Loucy (cell line): Measurements from ENCODE around the gene SLC22A8.

Experiments
- H2AFZ ChIP-seq: fragments of 200-600 bp; sonication (generic); 2 replicates; pipeline ENCODE4 v1.6.0; 2016; ENCODE audit warnings: antibody characterized with exemption, mild to moderate bottlenecking, low read length, moderate library complexity
- H3F3A ChIP-seq: fragments of 200-600 bp; 2 replicates; pipeline ENCODE4 v1.6.0; 2016; ENCODE audit warnings: antibody characterized with exemption, low read depth, mild to moderate bottlenecking
- H3K27me3 ChIP-seq: fragments of 200-600 bp; sonication (generic); 2 replicates; pipeline ENCODE4 v1.6.1; 2014; ENCODE audit warnings: low read length, mild to moderate bottlenecking; ENCODE audit not compliant: insufficient read depth, poor library complexity, severe bottlenecking
- H3K36me3 ChIP-seq: fragments of 200-600 bp; sonication (generic); 2 replicates; pipeline ENCODE4 v1.6.1; 2016; ENCODE audit warnings: low read length; ENCODE audit not compliant: insufficient read depth
- H3K4me1 ChIP-seq: fragments of 200-600 bp; sonication (generic); 2 replicates; pipeline ENCODE4 v1.5.1; 2014; ENCODE audit warnings: low read length, mild to moderate bottlenecking; ENCODE audit not compliant: insufficient read depth, poor library complexity, severe bottlenecking
- H3K4me2 ChIP-seq: fragments of 200-600 bp; sonication (generic); 2 replicates; pipeline ENCODE4 v1.6.0; 2014; ENCODE audit warnings: antibody characterized with exemption, low read length, low read depth, mild to moderate bottlenecking; ENCODE audit not compliant: poor library complexity, severe bottlenecking
- H3K4me3 ChIP-seq: fragments of 200-600 bp; sonication (generic); 2 replicates; pipeline ENCODE4 v1.5.1; 2014; ENCODE audit warnings: low read length, mild to moderate bottlenecking, mixed read lengths; ENCODE audit not compliant: poor library complexity, severe bottlenecking
- H3K79me2 ChIP-seq: fragments of 200-600 bp; sonication (generic); 2 replicates; pipeline ENCODE4 v1.6.1; 2014; ENCODE audit warnings: low read length; ENCODE audit not compliant: insufficient read depth
- H3K9ac ChIP-seq: fragments of 200-600 bp; sonication (generic); 2 replicates; pipeline ENCODE4 v1.6.0; 2014; ENCODE audit warnings: mild to moderate bottlenecking, low read depth, low read length, moderate library complexity; ENCODE audit not compliant: poor library complexity, severe bottlenecking
- H3K9me2 ChIP-seq: fragments of 200-600 bp; sonication (generic); replicated peaks from 2 replicates; pipeline ENCODE4 v1.6.1; 2016; ENCODE audit warnings: low read depth, low read length, mixed read lengths
- H3K9me3 ChIP-seq: fragments of 200-600 bp; sonication (generic); 2 replicates; pipeline ENCODE4 v1.6.1; 2014; ENCODE audit warnings: mild to moderate bottlenecking, antibody characterized with exemption, low read length, low read depth; ENCODE audit not compliant: insufficient read depth
- H4K20me1 ChIP-seq: fragments of 200-600 bp; sonication (generic); 2 replicates; pipeline ENCODE4 v1.6.0; 2014; ENCODE audit warnings: antibody characterized with exemption, low read length, mild to moderate bottlenecking; ENCODE audit not compliant: insufficient read depth, poor library complexity, severe bottlenecking
- CTCF ChIP-seq: fragments of 200-600 bp; sonication (generic); conservative IDR thresholded peaks from 2 replicates; pipeline ENCODE4 v1.5.1; 2014; ENCODE audit warnings: mild to moderate bottlenecking, antibody characterized with exemption, low read length
- EZH2phosphoT487 ChIP-seq: fragments of 200-600 bp; IDR thresholded peaks from 2 replicates; pipeline ENCODE4 v1.6.1; 2018; ENCODE audit warnings: antibody characterized with exemption, mild to moderate bottlenecking, moderate library complexity, borderline replicate concordance

The SLC22A8 gene

GRCh38 chr11:63020671-63021291 lies 5.1 kb upstream of the SLC22A8 start:
- no peaks in the 10 kb centered on the region for H3K9me3 ChIP-seq
- no peaks in the 10 kb centered on the region for H3F3A ChIP-seq
- H2AFZ ChIP-seq = no peak overlapping the region
- peak; percentile 70 for TF ChIP-seq CTCF
- no peak for TF ChIP-seq EZH2phosphoT487
- H3K36me3 ChIP-seq = no peaks in the 10 kb centered on the region
- no peak overlapping the region for H3K9ac ChIP-seq
- H3K4me1 ChIP-seq = peaks cover 4% of the 10 kb centered on the region
- no peak overlapping the region for H3K4me3 ChIP-seq
- no peaks in the 10 kb centered on the region for H3K27me3 ChIP-seq
- no peaks in the 10 kb centered on the region for H4K20me1 ChIP-seq
- no peaks in the 10 kb centered on the region for H3K9me2 ChIP-seq
- H3K4me2 ChIP-seq = no peak overlapping the region
- H3K79me2 ChIP-seq = no peaks in the 10 kb centered on the region

- Histone ChIP-seq H3K36me3 (no peaks in the 10 kb centered on the region), H4K20me1 (no peaks in the 10 kb centered on the region), H3K4me2 (no peak overlapping the region), H3F3A (no peaks in the 10 kb centered on the region), H3K9me2 (no peaks in the 10 kb centered on the region), H3K4me1 (peaks cover 4% of the 10 kb centered on the region), H3K4me3 (no peak overlapping the region), H2AFZ (no peak overlapping the region), H3K9ac (no peak overlapping the region), H3K27me3 (no peaks in the 10 kb centered on the region), H3K9me3 (no peaks in the 10 kb centered on the region), H3K79me2 (no peaks in the 10 kb centered on the region)
- TF ChIP-seq CTCF (no peak), EZH2phosphoT487 (no peak)
Observed at GRCh38 chr11:63019506-63019905, 3.9 kb upstream of the SLC22A8 start.

- Histone ChIP-seq H3K36me3 (no peaks in the 10 kb centered on the region), H3F3A (no peaks in the 10 kb centered on the region), H3K4me3 (no peak overlapping the region), H3K9me2 (no peaks in the 10 kb centered on the region), H2AFZ (no peak overlapping the region), H3K9ac (no peak overlapping the region), H3K4me1 (no peaks in the 10 kb centered on the region), H3K79me2 (no peaks in the 10 kb centered on the region), H3K4me2 (no peak overlapping the region), H3K9me3 (no peaks in the 10 kb centered on the region), H4K20me1 (no peaks in the 10 kb centered on the region), H3K27me3 (no peaks in the 10 kb centered on the region)
- TF ChIP-seq CTCF (no peak), EZH2phosphoT487 (no peak)
Observed at GRCh38 chr11:63017306-63017974, 1.8 kb upstream of the SLC22A8 start.
